Fibroblast of skin of right biceps (primary cell): ENCODE results near the gene FOS.
"Not testable (repeated sequence)": the region's sequence is repeated elsewhere in the genome, so short reads cannot be mapped to it uniquely, and the experiment has no call there.

Experiments used
- DNase-seq: peaks from one replicate; pipeline ENCODE4 v3.0.0-alpha.2; 2013

The FOS gene

GRCh38 chr14:75295491-75296345 is 17.1 kb downstream of the FOS start:
- DNase-seq, result peak; percentile 61

GRCh38 chr14:75297411-75298040 is 18.9 kb downstream of the FOS start:
- DNase-seq, result no peak

DNA sequence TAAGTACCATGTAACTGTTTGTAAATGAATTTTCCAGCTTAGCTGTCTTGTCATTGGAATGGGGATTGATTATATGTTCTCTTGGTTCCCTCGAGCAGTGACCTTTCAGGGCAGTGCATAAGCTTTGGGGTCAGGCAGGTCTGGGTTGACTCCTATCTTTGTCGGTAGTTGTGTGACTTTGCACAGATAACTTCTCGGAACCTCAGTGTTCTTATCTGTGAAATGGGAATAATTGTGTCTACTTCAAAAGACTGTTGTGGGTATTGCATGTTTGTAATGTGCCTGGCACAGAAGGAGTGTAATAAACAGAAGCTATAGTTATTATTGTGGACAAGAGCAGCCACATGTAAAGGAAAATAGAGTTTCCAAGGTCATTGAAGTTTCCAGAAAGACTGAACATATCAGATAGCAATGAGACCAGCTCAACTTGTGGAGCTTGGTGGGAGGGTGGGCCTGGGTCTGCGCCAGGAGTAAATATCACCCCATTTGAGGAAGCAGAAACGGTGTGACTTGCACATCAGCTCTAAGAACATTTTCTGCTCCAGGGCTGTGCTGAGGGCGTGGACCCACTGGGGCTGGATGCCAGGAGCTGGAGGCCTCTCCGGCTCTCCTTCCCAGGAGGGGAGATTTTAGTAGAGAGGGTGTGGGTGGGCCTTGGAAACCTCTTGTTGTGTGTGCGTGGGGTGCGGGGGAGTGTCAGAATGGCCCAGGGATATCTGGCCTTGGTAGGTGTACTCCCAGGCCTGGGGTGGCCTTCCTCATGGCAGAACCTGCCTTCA is 19.7 kb downstream of the FOS start:
- no peak for DNase-seq

GRCh38 chr14:75299059-75299458 is 20.4 kb downstream of the FOS start:
- peak; percentile 55 for DNase-seq

GRCh38 chr14:75299576-75299975 is 20.9 kb downstream of the FOS start:
- no peak for DNase-seq

DNA sequence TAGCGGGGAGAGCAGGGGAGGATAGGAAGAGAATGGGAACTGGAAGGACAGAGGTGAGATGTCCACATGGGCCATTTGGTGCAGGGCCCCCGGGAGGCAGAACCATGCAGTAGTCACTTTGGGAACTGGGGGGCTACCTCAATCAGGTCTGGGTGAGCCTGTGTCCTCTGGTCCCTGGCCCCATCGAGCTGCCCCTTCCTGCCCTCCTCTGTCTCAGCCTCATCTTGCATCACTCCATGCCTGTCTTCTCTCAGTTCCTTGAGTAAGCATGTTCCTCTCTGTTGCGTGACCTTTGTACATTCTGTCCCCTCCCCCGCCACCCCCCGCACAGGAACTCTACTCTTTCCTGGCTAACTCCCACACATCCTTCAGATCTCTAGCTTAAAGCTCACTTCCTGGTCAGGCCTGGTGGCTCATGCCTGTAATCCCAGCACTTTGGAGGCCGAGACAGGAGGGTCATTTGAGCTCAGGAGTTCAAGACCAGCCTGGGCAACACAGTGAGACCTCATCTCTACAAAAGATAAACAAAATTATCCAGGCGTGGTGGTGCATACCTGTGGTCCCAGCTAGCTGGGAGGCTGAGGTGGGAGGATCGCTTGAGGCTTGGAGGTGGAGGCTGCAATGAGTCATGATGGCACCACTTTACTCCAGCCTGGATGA is 23.2 kb downstream of the FOS start:
- DNase-seq, result peak; percentile 40

- peak; percentile 61 for DNase-seq
Observed at GRCh38 chr14:75303381-75303789, 24.8 kb downstream of the FOS start.

DNA sequence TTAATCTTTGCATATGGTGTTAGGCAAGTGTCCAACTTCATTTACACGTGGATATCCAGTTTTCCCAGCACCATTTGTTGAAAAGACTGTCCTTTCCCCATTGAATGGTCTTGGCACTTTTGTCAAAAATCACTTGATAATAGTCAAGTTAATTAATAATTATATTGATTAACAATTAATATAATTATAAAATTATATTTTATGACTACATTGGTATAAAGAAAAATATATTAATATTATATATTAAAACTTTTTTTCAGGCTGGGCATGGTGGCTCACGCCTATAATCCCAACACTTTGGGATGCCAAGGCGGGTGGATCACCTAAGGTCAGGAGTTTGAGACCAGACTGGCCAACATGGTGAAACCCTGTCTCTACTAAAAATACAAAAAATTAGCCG is 27.8 kb downstream of the FOS start:
- not testable (repeated sequence) for DNase-seq

DNA sequence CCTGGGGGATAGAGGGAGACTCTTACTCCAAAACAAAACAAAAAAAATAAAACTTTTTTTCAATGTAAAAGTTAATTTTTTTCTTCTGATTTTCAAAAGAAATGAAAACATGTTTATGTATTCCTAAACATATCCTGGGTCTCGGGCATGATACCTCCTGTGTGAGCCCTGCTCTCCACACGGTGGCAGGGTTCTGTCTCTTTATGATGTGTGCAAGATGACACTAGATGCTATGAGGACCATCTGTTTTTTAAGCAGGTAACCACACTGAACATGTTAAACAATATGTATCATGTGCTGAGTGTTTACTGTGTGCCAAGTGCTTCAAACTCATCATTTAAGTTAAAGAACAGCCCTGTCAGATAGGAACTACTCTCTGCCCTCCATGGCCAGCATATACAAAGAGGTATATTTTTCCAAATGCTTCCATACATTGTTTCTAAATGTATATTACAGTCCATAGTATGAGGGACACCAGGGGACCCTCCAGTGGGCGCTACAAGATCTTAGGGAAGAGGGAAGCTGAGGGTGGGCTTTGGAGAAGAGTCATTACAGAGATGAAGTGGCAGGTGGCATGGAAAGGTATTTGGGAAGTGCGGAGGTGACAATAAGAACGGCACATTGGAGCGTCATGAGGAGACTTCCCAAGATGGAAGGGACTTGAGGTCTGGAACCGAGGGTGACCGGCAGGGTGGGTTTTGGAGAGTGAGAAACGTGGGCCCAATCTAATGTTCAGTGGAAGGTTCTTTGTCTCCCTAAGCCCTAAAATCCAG is 28.5 kb downstream of the FOS start:
- DNase-seq, result peak; percentile 10

DNA sequence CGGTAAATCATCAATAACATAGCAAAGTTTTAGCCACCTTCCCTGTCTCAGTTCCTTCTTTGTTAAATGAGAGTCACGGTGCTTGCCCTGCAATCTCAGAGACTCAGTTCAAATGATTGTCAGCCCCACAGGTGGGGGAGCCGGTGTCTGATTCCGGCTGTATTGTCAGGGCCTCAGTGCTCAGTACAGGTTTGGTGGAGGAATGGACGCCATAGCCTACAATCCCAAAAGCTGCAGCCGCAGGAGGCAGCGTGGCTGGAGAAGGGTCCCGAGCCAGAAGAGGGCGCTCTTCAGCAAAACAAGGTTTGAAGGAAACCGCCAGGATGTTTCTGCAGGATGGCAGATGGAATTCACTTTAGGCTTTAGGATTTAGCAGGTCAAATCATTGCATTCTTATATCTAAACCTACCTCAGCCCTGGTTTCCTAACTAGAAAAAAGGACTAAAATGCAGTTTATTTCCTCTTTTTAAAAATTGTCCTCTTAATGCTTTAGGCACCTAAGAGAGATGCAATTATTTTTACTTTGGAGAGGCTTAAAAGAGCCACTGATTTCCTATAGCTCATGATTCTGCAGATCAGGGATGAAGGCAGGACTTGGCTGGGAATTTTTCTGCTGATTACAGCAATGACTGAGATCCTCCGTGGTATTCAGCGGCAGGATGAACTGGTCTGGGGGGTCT is 29.2 kb downstream of the FOS start:
- DNase-seq, result peak; percentile 71

DNA sequence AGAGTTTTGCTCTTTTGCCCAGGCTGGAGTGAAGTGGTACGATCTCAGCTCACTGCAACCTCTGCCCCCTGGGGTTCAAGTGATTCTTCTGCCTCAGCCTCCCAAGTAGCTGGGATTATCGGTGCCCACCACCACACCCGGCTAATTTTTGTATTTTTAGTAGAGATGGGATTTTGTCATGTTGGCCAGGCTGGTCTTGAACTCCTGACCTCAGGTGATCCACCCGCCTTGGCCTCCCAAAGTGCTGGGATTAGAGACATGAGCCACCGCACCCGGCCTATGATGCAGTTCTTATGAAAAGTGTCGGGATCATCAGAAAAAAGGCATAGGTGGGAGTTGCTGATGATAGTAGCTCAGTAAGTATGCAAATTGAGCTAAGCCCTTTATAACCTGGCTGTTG is 30.4 kb downstream of the FOS start:
- not testable (repeated sequence) for DNase-seq

- DNase-seq, result not testable (repeated sequence)
Observed at GRCh38 chr14:75309561-75309960, 30.9 kb downstream of the FOS start.

GRCh38 chr14:75310295-75311111 is 31.9 kb downstream of the FOS start:
- DNase-seq, result peak; percentile 77

GRCh38 chr14:75311356-75311755 is 32.7 kb downstream of the FOS start:
- DNase-seq, result no peak

- no peak for DNase-seq
Observed at GRCh38 chr14:75312341-75312740, 33.7 kb downstream of the FOS start.

GRCh38 chr14:75313294-75313693 is 34.7 kb downstream of the FOS start:
- no peak for DNase-seq

DNA sequence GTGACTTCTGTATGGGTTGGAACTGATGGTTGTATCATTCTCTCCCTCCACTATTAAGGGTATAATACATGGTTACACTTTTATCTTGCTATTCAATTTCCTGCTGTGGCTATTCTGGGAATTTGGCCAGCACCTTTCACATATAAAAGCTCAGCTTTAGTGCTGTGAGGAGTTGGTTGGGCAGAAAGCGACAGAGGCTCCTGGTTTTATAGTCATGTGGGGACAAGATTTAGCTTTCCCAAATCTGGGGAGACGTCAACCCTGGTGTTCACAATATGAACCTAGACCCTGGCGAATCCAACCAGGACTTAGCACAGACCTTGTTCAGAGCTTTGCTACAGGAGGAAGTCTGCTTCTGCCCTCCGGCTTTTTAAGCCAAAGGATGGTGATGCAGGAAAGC is 36.5 kb downstream of the FOS start:
- peak; percentile 61 for DNase-seq

DNA sequence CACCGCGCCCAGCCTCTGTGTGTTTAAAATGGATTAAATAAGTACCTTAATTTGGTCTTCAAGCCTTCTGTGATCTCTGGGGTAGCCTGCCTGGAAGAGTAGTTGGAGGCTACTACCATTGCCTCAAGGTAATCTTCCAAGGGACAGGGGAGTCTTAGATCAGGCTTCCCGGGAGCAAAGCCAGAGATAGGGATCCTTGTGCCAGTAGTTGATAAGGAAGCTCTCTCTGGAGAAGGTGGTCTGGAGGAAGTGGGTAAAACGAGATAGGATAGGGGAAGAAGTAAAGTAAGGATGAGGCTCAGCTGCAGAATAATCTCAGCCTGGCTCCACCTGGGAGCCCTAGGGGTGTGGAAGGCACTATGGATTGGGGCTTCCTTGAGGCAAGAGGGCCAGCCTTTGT is 38.5 kb downstream of the FOS start:
- no peak for DNase-seq

- no peak for DNase-seq
Observed at GRCh38 chr14:75318353-75318752, 39.7 kb downstream of the FOS start.

DNA sequence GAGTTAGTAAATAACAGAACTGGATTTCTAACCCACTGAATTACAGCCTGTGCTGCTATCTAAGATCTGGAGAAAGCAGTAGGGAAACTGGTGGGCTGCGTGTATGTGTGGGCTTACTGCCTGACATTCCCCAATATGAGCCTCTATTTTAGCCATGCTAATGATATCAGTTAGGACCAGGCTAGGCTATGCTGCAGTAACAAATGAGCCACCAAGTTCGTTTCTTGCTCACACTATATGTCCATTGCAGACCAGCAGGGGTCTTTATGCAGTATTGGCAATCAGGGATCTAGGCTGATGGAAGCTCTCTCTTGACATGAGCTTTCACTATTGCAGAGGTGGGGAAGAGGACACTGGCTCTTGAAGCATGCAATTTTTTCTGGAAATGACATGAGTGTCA is 40.4 kb downstream of the FOS start:
- no peak for DNase-seq

- no peak for DNase-seq
Observed at GRCh38 chr14:75320196-75320595, 41.6 kb downstream of the FOS start.
